Epithelial cell of proximal tubule (primary cell): ENCODE results near the gene PER2. TPM values are rescaled to one million over a fixed set of nuclear protein-coding genes. Genes with fewer than 3 reads are reported as not detected.

Source experiments
- DNase-seq: peaks from one replicate; pipeline ENCODE4 v3.0.0-alpha.2; 2011; ENCODE audit warnings: low read depth
- H3K4me3 ChIP-seq: 2 replicates; pipeline ENCODE4 v1.5.1; 2011; ENCODE audit warnings: low read depth, mild to moderate bottlenecking, low read length
- total RNA-seq: library from RNA; depleted of rRNA; stranded (reverse); fragments of >200 nt; gene quantifications from 2 replicates; pipeline ENCODE4 v1.2.3, GENCODE V29; 2015
- TF ChIP-seq, protein P1 (sequence below): conservative IDR thresholded peaks from 2 replicates; pipeline ENCODE4 v1.5.1; 2012; ENCODE audit warnings: low read depth, mild to moderate bottlenecking, low read length

The PER2 gene
- total RNA-seq, 1 donor from 2014 or later = 0.86 TPM

GRCh38 chr2:238263204-238264071 lies 25.0 kb downstream of the PER2 start:
- no peak overlapping the region for H3K4me3 ChIP-seq
- DNase-seq = peak; percentile 42
- TF ChIP-seq, protein P1, sequence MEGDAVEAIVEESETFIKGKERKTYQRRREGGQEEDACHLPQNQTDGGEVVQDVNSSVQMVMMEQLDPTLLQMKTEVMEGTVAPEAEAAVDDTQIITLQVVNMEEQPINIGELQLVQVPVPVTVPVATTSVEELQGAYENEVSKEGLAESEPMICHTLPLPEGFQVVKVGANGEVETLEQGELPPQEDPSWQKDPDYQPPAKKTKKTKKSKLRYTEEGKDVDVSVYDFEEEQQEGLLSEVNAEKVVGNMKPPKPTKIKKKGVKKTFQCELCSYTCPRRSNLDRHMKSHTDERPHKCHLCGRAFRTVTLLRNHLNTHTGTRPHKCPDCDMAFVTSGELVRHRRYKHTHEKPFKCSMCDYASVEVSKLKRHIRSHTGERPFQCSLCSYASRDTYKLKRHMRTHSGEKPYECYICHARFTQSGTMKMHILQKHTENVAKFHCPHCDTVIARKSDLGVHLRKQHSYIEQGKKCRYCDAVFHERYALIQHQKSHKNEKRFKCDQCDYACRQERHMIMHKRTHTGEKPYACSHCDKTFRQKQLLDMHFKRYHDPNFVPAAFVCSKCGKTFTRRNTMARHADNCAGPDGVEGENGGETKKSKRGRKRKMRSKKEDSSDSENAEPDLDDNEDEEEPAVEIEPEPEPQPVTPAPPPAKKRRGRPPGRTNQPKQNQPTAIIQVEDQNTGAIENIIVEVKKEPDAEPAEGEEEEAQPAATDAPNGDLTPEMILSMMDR = peak; percentile 77

DNA sequence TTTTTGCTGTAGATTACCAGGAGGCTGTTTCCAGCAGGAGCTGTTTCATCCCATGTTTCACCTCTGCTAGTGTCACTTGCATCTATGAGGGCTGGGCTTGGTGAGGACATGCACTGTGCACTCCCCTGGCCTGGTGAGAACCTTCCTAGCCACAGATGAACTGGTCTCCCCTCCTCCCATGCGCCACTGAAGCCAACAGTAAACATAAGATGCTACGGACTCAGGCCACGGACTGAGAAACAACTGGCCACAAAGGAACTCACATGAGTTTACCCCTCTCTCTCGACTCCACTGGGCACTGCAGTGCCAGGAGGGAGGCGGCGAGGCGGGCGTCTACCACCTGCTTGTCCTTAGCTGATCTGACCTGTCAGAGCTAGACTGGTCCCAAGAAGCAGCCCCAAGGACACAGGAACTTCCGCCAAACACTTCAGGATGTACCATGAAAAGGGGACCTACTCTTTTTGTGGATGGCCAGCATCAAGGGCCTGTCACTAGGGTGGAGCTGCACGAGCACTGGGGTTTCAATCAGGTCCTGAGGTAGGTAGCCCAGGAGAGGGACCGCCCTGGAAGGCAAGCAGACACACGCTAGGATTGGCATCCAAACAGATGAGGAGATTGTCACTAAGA lies 25.8 kb downstream of the PER2 start:
- TF ChIP-seq, protein P1 = no peak
- no peak overlapping the region for H3K4me3 ChIP-seq
- no peak for DNase-seq

DNA sequence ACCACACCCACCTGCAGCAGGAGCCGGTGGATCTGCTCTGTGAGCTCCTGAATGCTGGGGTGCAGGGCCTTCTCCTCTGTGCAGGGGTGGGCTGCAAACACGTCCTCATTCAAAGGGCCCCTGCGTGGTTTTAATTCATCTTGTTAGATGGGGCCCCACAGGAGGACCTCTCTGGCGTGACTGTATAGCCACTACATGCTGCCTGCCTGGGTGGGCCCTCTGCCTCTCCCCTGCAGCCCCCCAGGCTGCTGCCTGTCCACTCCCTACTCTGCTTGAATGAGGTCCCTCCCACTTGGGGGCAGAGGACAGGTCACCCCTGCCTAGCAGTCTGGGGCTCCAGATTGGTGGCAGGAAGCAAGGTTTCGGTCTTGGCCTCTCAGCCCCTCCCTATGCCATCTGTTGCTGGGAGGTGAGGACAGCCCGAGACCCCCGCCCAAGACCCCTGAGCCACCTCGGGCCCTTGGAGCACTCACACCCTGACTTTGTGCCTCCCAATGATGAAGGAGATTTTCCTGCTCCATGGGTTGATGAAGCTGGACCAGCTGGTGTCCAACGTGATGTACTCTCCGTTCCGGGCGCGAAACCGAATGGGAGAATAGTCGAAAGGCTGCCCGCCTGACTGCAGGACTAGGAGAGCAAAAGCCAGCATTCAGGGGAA lies 26.6 kb downstream of the PER2 start:
- TF ChIP-seq, protein P1 = no peak

GRCh38 chr2:238260883-238261282 lies 27.5 kb downstream of the PER2 start:
- no peak for DNase-seq
- no peak overlapping the region for H3K4me3 ChIP-seq
- TF ChIP-seq, protein P1 = no peak

More for the DNA sequence above, 26.6 kb downstream of the PER2 start:
- DNase-seq = no peak
- no peak overlapping the region for H3K4me3 ChIP-seq

GRCh38 chr2:238259061-238260020 lies 29.1 kb downstream of the PER2 start:
- DNase-seq = no peak
- TF ChIP-seq, protein P1 = no peak
- no peak overlapping the region for H3K4me3 ChIP-seq

DNA sequence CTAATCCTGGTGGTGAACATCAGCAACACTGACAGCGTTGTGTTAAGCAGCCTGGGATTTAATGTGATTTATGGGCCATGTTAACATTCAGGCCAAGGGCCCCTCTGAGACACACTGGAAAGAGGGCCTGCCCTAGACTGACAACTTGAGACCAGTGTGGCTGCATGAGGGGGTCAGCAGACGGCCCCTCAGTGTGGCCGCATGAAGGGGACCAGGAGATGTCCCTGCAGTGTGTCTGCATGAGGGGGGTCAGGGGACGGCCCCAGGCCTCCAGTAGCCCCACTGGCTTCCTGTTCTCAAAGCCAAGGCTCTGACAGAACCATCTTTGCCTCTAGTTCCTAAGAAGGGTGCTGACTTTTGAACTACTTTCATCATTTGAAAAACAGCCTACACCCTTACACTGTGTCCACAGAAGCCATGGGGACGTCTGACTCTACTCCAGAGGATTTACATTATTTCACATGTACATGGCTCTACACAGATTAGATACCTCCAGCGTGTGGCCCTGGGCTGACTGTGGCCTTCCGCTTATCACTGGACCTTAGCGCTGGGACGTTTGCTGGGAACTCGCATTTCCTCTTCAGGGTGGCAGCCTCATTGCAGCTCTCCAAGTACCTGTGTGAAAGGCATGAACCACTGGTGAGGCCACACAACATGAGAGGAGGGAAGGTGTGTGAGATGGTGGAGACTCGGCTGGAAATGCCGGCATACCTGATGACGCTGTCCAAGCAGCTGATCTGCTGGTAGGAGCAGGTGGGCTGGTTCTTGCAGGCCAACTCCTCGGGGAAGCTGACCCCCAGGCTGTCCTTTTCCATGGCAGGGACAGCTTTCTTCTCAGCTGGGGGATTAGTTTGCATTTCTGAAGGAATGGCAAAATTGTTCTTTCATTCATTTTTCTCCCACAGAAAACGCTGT lies 30.4 kb downstream of the PER2 start:
- TF ChIP-seq, protein P1 = no peak
- no peak for DNase-seq
- no peak overlapping the region for H3K4me3 ChIP-seq
